Mesenchymal stem cell (in vitro differentiated cells and primary cell): ENCODE measurements around the gene NFASC.

Experiments used
- DNase-seq: peaks from one replicate; pipeline ENCODE4 v3.0.0-alpha.2; 2013
- H2AFZ ChIP-seq: one replicate; pipeline ENCODE4 v1.6.1; 2013; ENCODE audit warnings: low read depth, mild to moderate bottlenecking, control low read depth, inconsistent platforms, low read length, moderate library complexity
- H2AK5ac ChIP-seq: 2 replicates; pipeline ENCODE4 v1.6.1; 2013; ENCODE audit warnings: low read length, moderate library complexity, mild to moderate bottlenecking, inconsistent platforms; ENCODE audit not compliant: severe bottlenecking
- H2BK120ac ChIP-seq: one replicate; pipeline ENCODE4 v1.6.1; 2013; ENCODE audit warnings: low read depth, mild to moderate bottlenecking, inconsistent platforms, low read length, moderate library complexity
- H2BK12ac ChIP-seq, 2 experiments: one replicate each; pipeline ENCODE4 v1.6.1; 2013; ENCODE audit warnings: inconsistent platforms in 2 of 2, low read length in 2 of 2, mild to moderate bottlenecking in 2 of 2, moderate library complexity in 2 of 2, control low read depth in 1 of 2
- H2BK15ac ChIP-seq: one replicate; pipeline ENCODE4 v1.6.1; 2013; ENCODE audit warnings: mild to moderate bottlenecking, low read depth, inconsistent platforms; ENCODE audit not compliant: poor library complexity, severe bottlenecking
- H2BK5ac ChIP-seq: 2 replicates; pipeline ENCODE4 v1.6.1; 2013; ENCODE audit warnings: low read depth, mild to moderate bottlenecking, low read length, control low read depth, inconsistent platforms; ENCODE audit not compliant: poor library complexity, severe bottlenecking
- H3K14ac ChIP-seq, 2 experiments: one replicate each; pipeline ENCODE4 v1.6.1; 2013; ENCODE audit warnings: inconsistent platforms in 2 of 2, low read length in 2 of 2, control low read depth in 1 of 2, mild to moderate bottlenecking in 1 of 2, moderate library complexity in 1 of 2
- H3K18ac ChIP-seq, 2 experiments: one replicate each; pipeline ENCODE4 v1.6.1; 2013; ENCODE audit warnings: inconsistent platforms in 2 of 2, low read length in 2 of 2, control low read depth in 1 of 2, low read depth in 1 of 2, mild to moderate bottlenecking in 1 of 2
- H3K23ac ChIP-seq, 2 experiments: one replicate each; pipeline ENCODE4 v1.6.1; 2013; ENCODE audit warnings: inconsistent platforms in 2 of 2, low read length in 2 of 2, mild to moderate bottlenecking in 2 of 2, moderate library complexity in 2 of 2, control low read depth in 1 of 2
- H3K27ac ChIP-seq: 2 replicates; pipeline ENCODE4 v1.5.1; 2013; ENCODE audit warnings: mild to moderate bottlenecking, moderate library complexity, low read length, control low read depth, inconsistent platforms; ENCODE audit not compliant: poor library complexity, severe bottlenecking
- H3K27me3 ChIP-seq, 2 experiments: 2 replicates each; pipeline versions ENCODE4 v1.6.1 to v1.7.0; 2013; ENCODE audit warnings: low read length in 2 of 2, mild to moderate bottlenecking in 2 of 2, moderate library complexity in 2 of 2, control low read depth in 1 of 2, inconsistent platforms in 1 of 2; ENCODE audit not compliant: control insufficient read depth in 1 of 2, insufficient read depth in 1 of 2
- H3K36me3 ChIP-seq, 2 experiments: 2 replicates each; pipeline versions ENCODE4 v1.6.1 to v1.7.0; 2013; ENCODE audit warnings: low read length in 2 of 2, control low read depth in 1 of 2, inconsistent platforms in 1 of 2, low read depth in 1 of 2, mild to moderate bottlenecking in 1 of 2; ENCODE audit not compliant: insufficient read depth in 2 of 2, control insufficient read depth in 1 of 2
- H3K4ac ChIP-seq, 2 experiments: one replicate each; pipeline ENCODE4 v1.6.1; 2013; ENCODE audit warnings: inconsistent platforms in 2 of 2, low read length in 2 of 2, mild to moderate bottlenecking in 2 of 2, moderate library complexity in 2 of 2, control low read depth in 1 of 2, low read depth in 1 of 2
- H3K4me1 ChIP-seq: 2 replicates; pipeline ENCODE4 v1.6.1; 2013; ENCODE audit warnings: low read depth, low read length, control low read depth; ENCODE audit not compliant: control insufficient read depth, insufficient read depth
- H3K4me2 ChIP-seq: 2 replicates; pipeline ENCODE4 v1.6.1; 2013; ENCODE audit warnings: low read length, mild to moderate bottlenecking, inconsistent platforms; ENCODE audit not compliant: poor library complexity, severe bottlenecking
- H3K4me3 ChIP-seq, 2 experiments: 2 replicates each; pipeline versions ENCODE4 v1.5.1 to v1.7.0; 2013; ENCODE audit warnings: low read length in 2 of 2, mild to moderate bottlenecking in 2 of 2, control low read depth in 1 of 2, low read depth in 1 of 2; ENCODE audit not compliant: insufficient read depth in 1 of 2
- H3K79me1 ChIP-seq: replicated peaks from 2 replicates; pipeline ENCODE4 v1.6.1; 2013; ENCODE audit warnings: mild to moderate bottlenecking, control low read depth, low read length, inconsistent platforms; ENCODE audit not compliant: poor library complexity, severe bottlenecking
- H3K9ac ChIP-seq: 2 replicates; pipeline ENCODE4 v1.7.0; 2013; ENCODE audit warnings: mild to moderate bottlenecking, low read length, moderate library complexity
- H3K9me3 ChIP-seq: 2 replicates; pipeline ENCODE4 v1.7.0; 2013; ENCODE audit warnings: mild to moderate bottlenecking, low read length; ENCODE audit not compliant: control insufficient read depth
- H4K8ac ChIP-seq: one replicate; pipeline ENCODE4 v1.6.1; 2013; ENCODE audit warnings: inconsistent platforms, mild to moderate bottlenecking, low read length, moderate library complexity
- H4K91ac ChIP-seq: one replicate; pipeline ENCODE4 v1.6.1; 2013; ENCODE audit warnings: mild to moderate bottlenecking, low read length, inconsistent platforms
- WGBS: methylation state at CpG from one replicate; pipeline ENCODE4 v1.1.7; 2013; ENCODE audit warnings: mixed read lengths; 5-methylcytosine and 5-hydroxymethylcytosine counted together

NFASC gene

DNA sequence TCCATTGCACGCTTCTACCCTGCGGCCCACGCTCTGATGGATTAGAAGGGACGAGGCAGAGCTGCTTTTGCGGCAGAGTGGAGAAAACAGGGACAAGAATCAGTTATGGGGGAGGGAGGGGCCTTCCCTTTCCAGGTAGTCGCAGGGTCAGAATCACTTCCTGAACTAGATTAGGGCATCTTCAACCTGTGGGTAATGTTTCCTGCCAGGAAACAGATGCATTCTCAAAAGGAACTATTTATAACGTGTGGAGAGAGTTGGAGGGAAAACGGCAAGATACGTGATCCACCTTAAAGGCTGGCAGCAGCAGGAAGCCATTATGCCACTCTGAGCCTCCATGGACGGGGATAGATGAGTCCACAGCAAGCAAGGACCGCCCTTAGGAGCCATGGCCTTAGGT lies 112.5 kb downstream of the NFASC start:
- Histone ChIP-seq H3K9ac (no peak overlapping the region), H3K18ac (no peak overlapping the region), H2AK5ac (no peak overlapping the region), H3K14ac (no peak overlapping the region), H2BK12ac (no peak overlapping the region), H2BK120ac (no peak overlapping the region), H3K4me1 (no peaks in the 10 kb centered on the region), H3K4ac (no peak overlapping the region), H3K4me2 (no peak overlapping the region), H2AFZ (no peak overlapping the region), H3K79me1 (no peaks in the 10 kb centered on the region), H3K4me3 (no peak overlapping the region), H4K8ac (no peak overlapping the region), H3K23ac (no peak overlapping the region), H3K27ac (no peak overlapping the region), H3K27me3 (peaks cover 0 to 42% of the 10 kb centered on the region in 2 experiments), H2BK15ac (no peak overlapping the region), H2BK5ac (no peak overlapping the region), H4K91ac (no peak overlapping the region), H3K9me3 (no peaks in the 10 kb centered on the region), H3K36me3 (peaks cover 0 to 96% of the 10 kb centered on the region in 2 experiments)
- no peak for DNase-seq
- 81% methylated on average over 11 of the region's 11 CpGs for WGBS

- 91% methylated on average over 7 of the region's 10 CpGs for WGBS
- no peak for DNase-seq
- H3K4me2 ChIP-seq, result no peak overlapping the region
These were observed 113.2 kb downstream of the NFASC start for GRCh38 chr1:204983881-204984280.

GRCh38 chr1:204984499-204984898 lies 113.8 kb downstream of the NFASC start:
- Histone ChIP-seq H3K23ac (no peak overlapping the region), H3K4me2 (no peak overlapping the region), H3K14ac (no peak overlapping the region), H3K4me1 (no peaks in the 10 kb centered on the region), H3K9me3 (no peaks in the 10 kb centered on the region), H3K4me3 (no peak overlapping the region), H2BK5ac (no peak overlapping the region), H3K27ac (no peak overlapping the region), H2AK5ac (no peak overlapping the region), H2BK120ac (no peak overlapping the region), H3K9ac (no peak overlapping the region), H3K79me1 (no peaks in the 10 kb centered on the region), H3K4ac (no peak overlapping the region), H3K27me3 (peaks cover 0 to 42% of the 10 kb centered on the region in 2 experiments), H4K8ac (no peak overlapping the region), H3K36me3 (peaks cover 0 to 93% of the 10 kb centered on the region in 2 experiments), H4K91ac (no peak overlapping the region), H3K18ac (no peak overlapping the region), H2AFZ (no peak overlapping the region), H2BK15ac (no peak overlapping the region), H2BK12ac (no peak overlapping the region)
- WGBS, result 88% methylated on average over 8 of the region's 8 CpGs
- no peak for DNase-seq

More at GRCh38 chr1:204983881-204984280, 113.2 kb downstream of the NFASC start:
- Histone ChIP-seq H3K79me1 (no peaks in the 10 kb centered on the region), H2BK120ac (no peak overlapping the region), H3K23ac (no peak overlapping the region), H4K91ac (no peak overlapping the region), H3K18ac (no peak overlapping the region), H4K8ac (no peak overlapping the region), H2BK5ac (no peak overlapping the region), H3K14ac (no peak overlapping the region), H3K36me3 (peaks cover 0 to 96% of the 10 kb centered on the region in 2 experiments), H3K4ac (no peak overlapping the region), H3K9me3 (no peaks in the 10 kb centered on the region), H3K9ac (no peak overlapping the region), H2BK15ac (no peak overlapping the region), H3K27ac (no peak overlapping the region), H3K4me3 (no peak overlapping the region), H3K27me3 (peaks cover 0 to 42% of the 10 kb centered on the region in 2 experiments), H2BK12ac (no peak overlapping the region), H2AK5ac (no peak overlapping the region), H2AFZ (no peak overlapping the region), H3K4me1 (no peaks in the 10 kb centered on the region)

DNA sequence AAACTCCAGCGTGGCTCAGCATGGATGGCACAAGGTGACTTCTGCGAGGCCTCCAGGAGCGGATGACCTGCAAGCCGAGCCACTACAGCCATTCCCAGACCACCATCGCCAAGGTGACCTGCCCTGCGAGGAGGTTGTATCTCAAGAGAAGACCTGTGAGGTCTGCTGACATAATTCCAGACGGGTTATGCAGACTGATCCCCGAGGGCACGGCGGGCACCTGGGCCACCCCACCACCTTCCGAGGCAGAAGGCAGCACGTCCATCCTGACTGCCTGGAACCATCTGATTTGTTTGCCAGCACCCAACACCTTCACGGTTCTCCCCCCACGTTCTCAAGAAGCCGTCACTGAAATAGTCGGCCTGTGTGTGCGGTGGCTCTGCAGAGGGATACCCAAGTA lies 115.5 kb downstream of the NFASC start:
- H2AK5ac ChIP-seq, result no peak overlapping the region
- H4K91ac ChIP-seq, result no peak overlapping the region
- DNase-seq, result no peak
- no peak overlapping the region for H4K8ac ChIP-seq
- no peak overlapping the region for H2AFZ ChIP-seq
- peaks cover 7% of the 10 kb centered on the region for H3K4me1 ChIP-seq
- no peak overlapping the region for H3K9ac ChIP-seq
- no peak overlapping the region for H3K14ac ChIP-seq
- peaks cover 0 to 41% of the 10 kb centered on the region in 2 experiments for H3K27me3 ChIP-seq
- H3K27ac ChIP-seq, result no peak overlapping the region
- no peak overlapping the region for H3K4me3 ChIP-seq
- WGBS, result 86% methylated on average over 17 of the region's 17 CpGs
- H3K9me3 ChIP-seq, result no peaks in the 10 kb centered on the region
- no peaks in the 10 kb centered on the region for H3K79me1 ChIP-seq
- no peak overlapping the region for H3K4ac ChIP-seq
- no peak overlapping the region for H2BK120ac ChIP-seq
- no peak overlapping the region for H3K4me2 ChIP-seq
- no peak overlapping the region for H3K23ac ChIP-seq
- no peak overlapping the region for H2BK12ac ChIP-seq
- H3K18ac ChIP-seq, result no peak overlapping the region
- no peak overlapping the region for H2BK5ac ChIP-seq
- H2BK15ac ChIP-seq, result no peak overlapping the region
- H3K36me3 ChIP-seq, result peaks cover 0 to 92% of the 10 kb centered on the region in 2 experiments
